ENCODE measurements around the gene HFE. TPM values are rescaled to one million over a fixed set of nuclear protein-coding genes. Genes with fewer than 3 reads are reported as not detected.
A peak's percentile ranks its signal among the peaks of the same experiment; 100 is the strongest.

The HFE gene
- total RNA-seq: 1 to 10 TPM; 3.1 to 6.4 TPM

DNA sequence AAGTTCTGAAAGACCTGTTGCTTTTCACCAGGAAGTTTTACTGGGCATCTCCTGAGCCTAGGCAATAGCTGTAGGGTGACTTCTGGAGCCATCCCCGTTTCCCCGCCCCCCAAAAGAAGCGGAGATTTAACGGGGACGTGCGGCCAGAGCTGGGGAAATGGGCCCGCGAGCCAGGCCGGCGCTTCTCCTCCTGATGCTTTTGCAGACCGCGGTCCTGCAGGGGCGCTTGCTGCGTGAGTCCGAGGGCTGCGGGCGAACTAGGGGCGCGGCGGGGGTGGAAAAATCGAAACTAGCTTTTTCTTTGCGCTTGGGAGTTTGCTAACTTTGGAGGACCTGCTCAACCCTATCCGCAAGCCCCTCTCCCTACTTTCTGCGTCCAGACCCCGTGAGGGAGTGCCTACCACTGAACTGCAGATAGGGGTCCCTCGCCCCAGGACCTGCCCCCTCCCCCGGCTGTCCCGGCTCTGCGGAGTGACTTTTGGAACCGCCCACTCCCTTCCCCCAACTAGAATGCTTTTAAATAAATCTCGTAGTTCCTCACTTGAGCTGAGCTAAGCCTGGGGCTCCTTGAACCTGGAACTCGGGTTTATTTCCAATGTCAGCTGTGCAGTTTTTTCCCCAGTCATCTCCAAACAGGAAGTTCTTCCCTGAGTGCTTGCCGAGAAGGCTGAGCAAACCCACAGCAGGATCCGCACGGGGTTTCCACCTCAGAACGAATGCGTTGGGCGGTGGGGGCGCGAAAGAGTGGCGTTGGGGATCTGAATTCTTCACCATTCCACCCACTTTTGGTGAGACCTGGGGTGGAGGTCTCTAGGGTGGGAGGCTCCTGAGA lies at the start of gene HFE:
TSS of gene HFE (plus strand) at position 146 of the 832 bp plus-strand sequence. CDS start at position 158, 12 bp downstream.
- TF ChIP-seq, protein P1, sequence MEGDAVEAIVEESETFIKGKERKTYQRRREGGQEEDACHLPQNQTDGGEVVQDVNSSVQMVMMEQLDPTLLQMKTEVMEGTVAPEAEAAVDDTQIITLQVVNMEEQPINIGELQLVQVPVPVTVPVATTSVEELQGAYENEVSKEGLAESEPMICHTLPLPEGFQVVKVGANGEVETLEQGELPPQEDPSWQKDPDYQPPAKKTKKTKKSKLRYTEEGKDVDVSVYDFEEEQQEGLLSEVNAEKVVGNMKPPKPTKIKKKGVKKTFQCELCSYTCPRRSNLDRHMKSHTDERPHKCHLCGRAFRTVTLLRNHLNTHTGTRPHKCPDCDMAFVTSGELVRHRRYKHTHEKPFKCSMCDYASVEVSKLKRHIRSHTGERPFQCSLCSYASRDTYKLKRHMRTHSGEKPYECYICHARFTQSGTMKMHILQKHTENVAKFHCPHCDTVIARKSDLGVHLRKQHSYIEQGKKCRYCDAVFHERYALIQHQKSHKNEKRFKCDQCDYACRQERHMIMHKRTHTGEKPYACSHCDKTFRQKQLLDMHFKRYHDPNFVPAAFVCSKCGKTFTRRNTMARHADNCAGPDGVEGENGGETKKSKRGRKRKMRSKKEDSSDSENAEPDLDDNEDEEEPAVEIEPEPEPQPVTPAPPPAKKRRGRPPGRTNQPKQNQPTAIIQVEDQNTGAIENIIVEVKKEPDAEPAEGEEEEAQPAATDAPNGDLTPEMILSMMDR (IDR thresholded peaks at IDR 0.05): peak in 1 of 2 donors; percentile 39
- peak within 1 kb of the TSS; percentile 90 to 93 for H3K27ac ChIP-seq
- DNase-seq (ENCODE audit: low spot score): peak; percentile 64
- no peaks in the 10 kb centered on the region for H3K27me3 ChIP-seq
- no peaks in the 10 kb centered on the region for H3K36me3 ChIP-seq
- H3K9me3 ChIP-seq: no peaks in the 10 kb centered on the region
- H3K4me3 ChIP-seq: peak within 1 kb of the TSS; percentile 72 to 73
- peaks cover 0 to 20% of the 10 kb centered on the region in 2 donors for H3K4me1 ChIP-seq

- Histone ChIP-seq H3K27me3 (no peaks in the 10 kb centered on the region), H3K9me3 (no peaks in the 10 kb centered on the region), H3K36me3 (no peaks in the 10 kb centered on the region), H3K27ac (no peak overlapping the region), H3K4me1 (peaks cover 0 to 21% of the 10 kb centered on the region in 2 donors), H3K4me3 (no peak overlapping the region)
- TF ChIP-seq, protein P1 (IDR thresholded peaks at IDR 0.05): no peak
- DNase-seq (ENCODE audit: low spot score): no peak
These were observed 45.3 kb upstream of the HFE start for GRCh38 chr6:26041946-26042345.

GRCh38 chr6:26043384-26044139 lies 43.7 kb upstream of the HFE start:
- peak overlapping the region; percentile 43 to 58 for H3K4me3 ChIP-seq
- peak; percentile 81 for DNase-seq (ENCODE audit: low spot score)
- H3K36me3 ChIP-seq: no peaks in the 10 kb centered on the region
- no peaks in the 10 kb centered on the region for H3K9me3 ChIP-seq
- no peaks in the 10 kb centered on the region for H3K27me3 ChIP-seq
- H3K4me1 ChIP-seq: peaks cover 0 to 21% of the 10 kb centered on the region in 2 donors
- H3K27ac ChIP-seq: peak overlapping the region; percentile 91 to 95
- TF ChIP-seq, protein P1 (IDR thresholded peaks at IDR 0.05): no peak

DNA sequence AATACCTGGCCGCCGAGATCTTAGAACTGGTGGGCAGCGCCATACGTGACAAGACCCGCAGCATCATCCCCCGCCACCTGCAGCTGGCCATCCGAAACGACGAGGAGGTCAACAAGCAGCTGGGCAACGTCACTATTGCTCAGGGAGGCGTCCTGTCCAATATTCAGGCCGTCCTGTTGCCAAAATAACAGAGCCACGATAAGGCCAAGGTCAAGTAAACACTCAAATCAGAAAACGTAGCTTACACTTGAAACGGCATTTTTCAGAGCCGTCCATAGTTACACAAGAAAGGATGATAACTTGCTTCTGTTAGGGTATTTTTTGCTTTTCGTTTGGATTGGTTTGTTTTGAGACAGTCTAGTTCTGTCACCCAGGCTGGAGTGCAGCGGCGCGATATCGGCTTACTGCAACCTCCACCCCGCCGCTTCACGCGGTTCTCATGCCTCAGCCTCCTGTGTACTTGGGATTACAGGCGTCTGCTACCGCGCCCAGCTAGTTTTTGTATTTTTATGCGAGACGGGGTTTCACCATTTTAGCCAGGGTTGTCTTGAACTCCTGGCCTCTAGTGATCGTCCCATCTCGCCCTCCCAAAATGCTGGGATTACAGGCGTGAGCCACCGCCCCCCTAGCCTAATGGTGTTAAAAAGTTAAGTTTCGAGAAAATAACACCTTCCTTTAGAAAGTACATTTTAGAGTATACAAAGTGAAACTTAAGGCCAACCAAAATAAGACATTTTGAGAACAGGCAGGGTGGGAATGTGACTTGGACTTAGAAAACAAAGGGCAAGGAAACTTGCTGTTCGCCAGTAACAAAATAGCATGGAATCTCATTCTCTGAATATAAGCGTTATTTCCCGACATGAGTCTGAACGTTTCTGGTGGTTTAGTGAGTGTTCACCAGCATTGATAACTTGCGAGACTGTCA lies 42.8 kb upstream of the HFE start:
- Histone ChIP-seq H3K27me3 (no peaks in the 10 kb centered on the region), H3K4me3 (peak overlapping the region; percentile 43 to 58), H3K4me1 (peaks cover 0 to 21% of the 10 kb centered on the region in 2 donors), H3K9me3 (no peaks in the 10 kb centered on the region), H3K36me3 (no peaks in the 10 kb centered on the region), H3K27ac (peak overlapping the region; percentile 91 to 95)
- DNase-seq (ENCODE audit: low spot score): peak; percentile 86
- TF ChIP-seq, protein P1 (IDR thresholded peaks at IDR 0.05): no peak

Data from right atrium auricular region (tissue), 2 donors.